GM19324 (cell line): ENCODE measurements around the gene RAB6B.
A peak's percentile ranks its signal among the peaks of the same experiment; 100 is the strongest.

ENCODE experiments used
- ATAC-seq: cut with Tn5 transposase; IDR thresholded peaks from one replicate; pipeline ENCODE4 v1.9.1; 2021; ENCODE audit warnings: mild to moderate bottlenecking, moderate library complexity; ENCODE audit not compliant: unreplicated experiment, low FRiP score

Gene RAB6B

GRCh38 chr3:133931084-133931483 is 35.4 kb upstream of the RAB6B start:
- no peak for ATAC-seq

GRCh38 chr3:133930341-133930933 is 34.8 kb upstream of the RAB6B start:
- ATAC-seq = no peak

- no peak for ATAC-seq
Observed at GRCh38 chr3:133928903-133929607, 33.4 kb upstream of the RAB6B start.

- no peak for ATAC-seq
Observed at GRCh38 chr3:133928136-133928893, 32.6 kb upstream of the RAB6B start.

GRCh38 chr3:133927540-133928066 is 31.9 kb upstream of the RAB6B start:
- peak; percentile 74 for ATAC-seq

- ATAC-seq = peak; percentile 6
Observed at GRCh38 chr3:133926736-133927539, 31.3 kb upstream of the RAB6B start.

GRCh38 chr3:133925960-133926735 is 30.5 kb upstream of the RAB6B start:
- no peak for ATAC-seq

- ATAC-seq = no peak
Observed at GRCh38 chr3:133924041-133924440, 28.4 kb upstream of the RAB6B start.

- ATAC-seq = no peak
Observed at GRCh38 chr3:133921592-133921991, 25.9 kb upstream of the RAB6B start.

- no peak for ATAC-seq
Observed at GRCh38 chr3:133917144-133917543, 21.5 kb upstream of the RAB6B start.

GRCh38 chr3:133915685-133916658 is 20.3 kb upstream of the RAB6B start:
- ATAC-seq = no peak

- ATAC-seq = no peak
Observed at GRCh38 chr3:133914839-133915600, 19.3 kb upstream of the RAB6B start.

GRCh38 chr3:133910422-133910821 is 14.7 kb upstream of the RAB6B start:
- no peak for ATAC-seq

GRCh38 chr3:133905376-133905775 is 9.7 kb upstream of the RAB6B start:
- ATAC-seq = no peak

- no peak for ATAC-seq
Observed at GRCh38 chr3:133901847-133902246, 6.2 kb upstream of the RAB6B start.

GRCh38 chr3:133901083-133901482 is 5.4 kb upstream of the RAB6B start:
- no peak for ATAC-seq

- ATAC-seq = no peak
Observed at GRCh38 chr3:133899311-133899710, 3.6 kb upstream of the RAB6B start.

- no peak for ATAC-seq
Observed at GRCh38 chr3:133897547-133897946, 1.9 kb upstream of the RAB6B start.
